GM21390 (cell line): Measurements from ENCODE around the gene STMN1.
A peak's percentile ranks its signal among the peaks of the same experiment; 100 is the strongest.
"Not testable (repeated sequence)": the region's sequence is repeated elsewhere in the genome, so short reads cannot be mapped to it uniquely, and the experiment has no call there.

Experiments
- ATAC-seq: cut with Tn5 transposase; IDR thresholded peaks from one replicate; pipeline ENCODE4 v1.9.1; 2021; ENCODE audit not compliant: unreplicated experiment

STMN1 gene

GRCh38 chr1:25905680-25906643 is at the start of gene STMN1:
STMN1 (minus strand) TSS chr1:25906419; CDS start chr1:25904676, 1,743 bp downstream.
- peak; percentile 65 for ATAC-seq

GRCh38 chr1:25955553-25955952 is 49.3 kb upstream of the STMN1 start:
- ATAC-seq = no peak

GRCh38 chr1:25954282-25954938 is 48.2 kb upstream of the STMN1 start:
- ATAC-seq = no peak

GRCh38 chr1:25952841-25953401 is 46.7 kb upstream of the STMN1 start:
- no peak for ATAC-seq

GRCh38 chr1:25948641-25949040 is 42.4 kb upstream of the STMN1 start:
- ATAC-seq = no peak

GRCh38 chr1:25947027-25947426 is 40.8 kb upstream of the STMN1 start:
- no peak for ATAC-seq

- ATAC-seq = no peak
Observed at GRCh38 chr1:25945761-25946160, 39.5 kb upstream of the STMN1 start.

GRCh38 chr1:25944986-25945385 is 38.8 kb upstream of the STMN1 start:
- no peak for ATAC-seq

GRCh38 chr1:25943511-25943910 is 37.3 kb upstream of the STMN1 start:
- ATAC-seq = not testable (repeated sequence)

GRCh38 chr1:25936947-25937346 is 30.7 kb upstream of the STMN1 start:
- no peak for ATAC-seq

- no peak for ATAC-seq
Observed at GRCh38 chr1:25933479-25934365, 27.5 kb upstream of the STMN1 start.

GRCh38 chr1:25932811-25933400 is 26.7 kb upstream of the STMN1 start:
- not testable (repeated sequence) for ATAC-seq

- ATAC-seq = no peak
Observed at GRCh38 chr1:25932321-25932720, 26.1 kb upstream of the STMN1 start.

GRCh38 chr1:25929016-25929415 is 22.8 kb upstream of the STMN1 start:
- no peak for ATAC-seq

- no peak for ATAC-seq
Observed at GRCh38 chr1:25927521-25928265, 21.5 kb upstream of the STMN1 start.

GRCh38 chr1:25926731-25927496 is 20.7 kb upstream of the STMN1 start:
- no peak for ATAC-seq

GRCh38 chr1:25924454-25924853 is 18.2 kb upstream of the STMN1 start:
- ATAC-seq = no peak

GRCh38 chr1:25922971-25923552 is 16.8 kb upstream of the STMN1 start:
- ATAC-seq = no peak
